ENCODE measurements around the gene SRP54.
"Not testable (repeated sequence)": the region's sequence is repeated elsewhere in the genome, so short reads cannot be mapped to it uniquely, and the experiment has no call there.

SRP54 gene

GRCh38 chr14:35047976-35048513 is 65.3 kb downstream of the SRP54 start:
- DNase-seq (ENCODE audit: low read depth), result no peak

- peak; percentile 72 for DNase-seq (ENCODE audit: low read depth)
These were observed 67.9 kb downstream of the SRP54 start for GRCh38 chr14:35050652-35051051.

GRCh38 chr14:35051796-35052195 is 69.0 kb downstream of the SRP54 start:
- DNase-seq (ENCODE audit: low read depth), result peak; percentile 89

GRCh38 chr14:35052637-35053036 is 69.8 kb downstream of the SRP54 start:
- DNase-seq (ENCODE audit: low read depth), result no peak

GRCh38 chr14:35061113-35061791 is 78.5 kb downstream of the SRP54 start:
- DNase-seq (ENCODE audit: low read depth), result not testable (repeated sequence)

GRCh38 chr14:35065731-35066130 is 82.9 kb downstream of the SRP54 start:
- not testable (repeated sequence) for DNase-seq (ENCODE audit: low read depth)

GRCh38 chr14:35068238-35069012 is 85.6 kb downstream of the SRP54 start:
- peak; percentile 69 for DNase-seq (ENCODE audit: low read depth)

GRCh38 chr14:35072226-35072625 is 89.4 kb downstream of the SRP54 start:
- no peak for DNase-seq (ENCODE audit: low read depth)

GRCh38 chr14:35073486-35073885 is 90.7 kb downstream of the SRP54 start:
- no peak for DNase-seq (ENCODE audit: low read depth)

- DNase-seq (ENCODE audit: low read depth), result no peak
These were observed 95.3 kb downstream of the SRP54 start for GRCh38 chr14:35078082-35078481.
